Endothelial cell of umbilical vein (primary cell): ENCODE results near the gene ENDOG. TPM values are rescaled to one million over a fixed set of nuclear protein-coding genes. Genes with fewer than 3 reads are reported as not detected.

ENCODE experiments used
- BruUV-seq: library from RNA; stranded (reverse); fragments of 400-500 nt; replicated peaks from 2 replicates; lab custom pipeline; 2021; lab: Mats Ljungman, UMichigan
- CTCF ChIA-PET: fragments of 300-600, 350-600 bp; sonication (Branson Sonifier 250); formaldehyde crosslinking; loops from one replicate; lab custom pipeline; 2021; ENCODE audit warnings: antibody characterized with exemption, inconsistent platforms; lab: Charles Lee
- POLR2A ChIA-PET: fragments of 300-600, 350-600 bp; sonication (Branson Sonifier 250); formaldehyde crosslinking; loops from one replicate; lab custom pipeline; 2021; ENCODE audit warnings: antibody characterized with exemption, inconsistent platforms; lab: Charles Lee
- DNase-seq: peaks from one replicate; pipeline ENCODE4 v3.0.0-alpha.2; 2011; ENCODE audit warnings: low read depth, low spot score
- FAIRE-seq: peaks from 2 replicates; lab custom pipeline; 2011; peaks lifted over from hg19 to GRCh38; lab: Jason Lieb, UNC
- H2AFZ ChIP-seq: 2 replicates; pipeline ENCODE4 v1.6.0; 2012; ENCODE audit warnings: low read depth, low read length, control low read depth, inconsistent platforms
- H3K27ac ChIP-seq: 2 replicates; pipeline ENCODE4 v1.5.1; 2011; ENCODE audit warnings: low read depth, mild to moderate bottlenecking, control low read depth, low read length, moderate library complexity; ENCODE audit not compliant: insufficient read depth
- H3K27me3 ChIP-seq, 2 experiments: 2 replicates each; pipeline versions ENCODE4 v1.6.0 to v1.6.1; 2011; ENCODE audit warnings: low read length in 2 of 2, mixed read lengths in 1 of 2; ENCODE audit not compliant: control insufficient read depth in 2 of 2, insufficient read depth in 2 of 2
- H3K36me3 ChIP-seq, 2 experiments: 2 replicates in 1 of 2; 3 replicates in 1 of 2; pipeline ENCODE4 v1.5.1; 2011; ENCODE audit warnings: low read length in 2 of 2, mild to moderate bottlenecking in 1 of 2, moderate library complexity in 1 of 2; ENCODE audit not compliant: control insufficient read depth in 2 of 2, insufficient read depth in 2 of 2; ENCODE audit errors: extremely low read depth in 1 of 2
- H3K4me1 ChIP-seq: 3 replicates; pipeline ENCODE4 v1.5.1; 2011; ENCODE audit warnings: mild to moderate bottlenecking, low read length; ENCODE audit not compliant: control insufficient read depth, insufficient read depth; ENCODE audit errors: extremely low read depth
- H3K4me2 ChIP-seq: 2 replicates; pipeline ENCODE4 v1.6.1; 2011; ENCODE audit warnings: low read length, control low read depth, mixed read lengths; ENCODE audit not compliant: insufficient read depth
- H3K4me3 ChIP-seq, 3 experiments: fragments of 200-600 bp in 1 of 3; sonication (generic), shearing (Covaris generic) in 1 of 3; replicated peaks in 1 of 3; 2 replicates each; pipeline ENCODE4 v1.5.1; 2011 to 2016; ENCODE audit warnings: control low read depth in 3 of 3, low read length in 3 of 3, mild to moderate bottlenecking in 2 of 3, inconsistent platforms in 1 of 3, low read depth in 1 of 3, moderate library complexity in 1 of 3; ENCODE audit not compliant: insufficient read depth in 1 of 3
- H3K79me2 ChIP-seq: 2 replicates; pipeline ENCODE4 v1.6.0; 2012; ENCODE audit warnings: low read length, inconsistent platforms; ENCODE audit not compliant: control insufficient read depth, insufficient read depth
- H3K9ac ChIP-seq: replicated peaks from 2 replicates; pipeline ENCODE3; 2011; ENCODE audit warnings: low read length, control low read depth; ENCODE audit not compliant: insufficient read depth; ENCODE audit errors: extremely low read depth
- H3K9me1 ChIP-seq: replicated peaks from 3 replicates; pipeline ENCODE4 v1.6.0; 2011; ENCODE audit warnings: mild to moderate bottlenecking, low read length; ENCODE audit not compliant: control insufficient read depth, insufficient read depth; ENCODE audit errors: extremely low read depth
- H3K9me3 ChIP-seq: replicated peaks from 2 replicates; pipeline ENCODE4 v1.5.1; 2012; ENCODE audit warnings: low read length, inconsistent platforms; ENCODE audit not compliant: control insufficient read depth, insufficient read depth
- H4K20me1 ChIP-seq: replicated peaks from 2 replicates; pipeline ENCODE3; 2011; ENCODE audit warnings: mild to moderate bottlenecking, low read length; ENCODE audit not compliant: control insufficient read depth, insufficient read depth; ENCODE audit errors: extremely low read depth
- EZH2 ChIP-seq: IDR thresholded peaks from 2 replicates; pipeline ENCODE4 v1.6.1; 2012; ENCODE audit warnings: borderline replicate concordance, low read depth, mild to moderate bottlenecking, moderate library complexity, low read length, inconsistent platforms; ENCODE audit not compliant: severe bottlenecking
- FOS ChIP-seq: IDR thresholded peaks from 2 replicates; pipeline ENCODE4 v1.6.1; 2011; ENCODE audit warnings: mild to moderate bottlenecking, low read length, moderate library complexity, borderline replicate concordance; ENCODE audit not compliant: insufficient read depth
- GATA2 ChIP-seq: IDR thresholded peaks from 2 replicates; pipeline ENCODE4 v1.7.0; 2011; ENCODE audit warnings: low read depth, mild to moderate bottlenecking, moderate library complexity, mixed read lengths, low read length; ENCODE audit not compliant: insufficient read length, insufficient read depth
- JUN ChIP-seq: IDR thresholded peaks from 2 replicates; pipeline ENCODE4 v1.6.1; 2011; ENCODE audit warnings: borderline replicate concordance, low read depth; ENCODE audit not compliant: insufficient read length, insufficient read depth
- MYC ChIP-seq: IDR thresholded peaks from one replicate; pipeline ENCODE4 v1.6.1; 2011; ENCODE audit warnings: mild to moderate bottlenecking, low read depth, low read length
- POLR2A ChIP-seq: IDR thresholded peaks from 2 replicates; pipeline ENCODE4 v1.6.1; 2012; ENCODE audit warnings: low read depth, mild to moderate bottlenecking, control low read depth, low read length
- POLR2AphosphoS5 ChIP-seq: IDR thresholded peaks from 2 replicates; pipeline ENCODE4 v1.6.1; 2012; ENCODE audit warnings: low read depth, mild to moderate bottlenecking, control low read depth, low read length, moderate library complexity; ENCODE audit not compliant: insufficient read depth
- dilution Hi-C: fragments of 300-500 bp; cut with MboI; formaldehyde crosslinking; loops from one replicate; pipeline ENCODE4 v1.15.0; 2019; ENCODE audit warnings: low sequenced_read_pairs; ENCODE audit not compliant: extremely low pct_ligation_motif_present
- intact Hi-C: fragments of 100-400 bp; cut with micrococcal nuclease; formaldehyde crosslinking; loops from one replicate; pipeline ENCODE4 v1.10.0; 2022
- polyA plus RNA-seq, 4 experiments: library from polyadenylated mRNA; depleted of rRNA in 3 of 4; stranded (reverse) in 3 of 4; unstranded in 1 of 4; fragments of >200 nt; gene quantifications; 2 replicates each; pipeline versions ENCODE4 v1.2.1 to v1.2.3, GENCODE V29; 2011 to 2012; ENCODE audit warnings: missing spikeins in 1 of 4
- total RNA-seq: library from RNA; stranded (reverse); gene quantifications from 2 replicates; pipeline ENCODE4 v1.2.3, GENCODE V29; 2021
- TF ChIP-seq, protein P1 (sequence below): IDR thresholded peaks from 2 replicates; pipeline ENCODE4 v1.6.1; 2011; ENCODE audit not compliant: insufficient read depth, insufficient read length
- TF ChIP-seq, protein P2 (sequence below), 2 donors: IDR thresholded peaks; 1 replicate in 1 of 2; 2 replicates in 1 of 2; pipeline ENCODE4 v1.5.1; 2011; ENCODE audit warnings: low read length in 2 of 2, mild to moderate bottlenecking in 2 of 2, moderate library complexity in 2 of 2, control low read depth in 1 of 2, inconsistent platforms in 1 of 2, low read depth in 1 of 2; ENCODE audit not compliant: insufficient read depth in 1 of 2; ENCODE audit errors: extremely low read depth in 1 of 2

ENDOG gene
- total and polyA plus RNA-seq, 2 donors (not counting 3 experiments of a cell fraction or from before 2014, with no cell fraction given): 18.0 to 21.1 TPM

DNA sequence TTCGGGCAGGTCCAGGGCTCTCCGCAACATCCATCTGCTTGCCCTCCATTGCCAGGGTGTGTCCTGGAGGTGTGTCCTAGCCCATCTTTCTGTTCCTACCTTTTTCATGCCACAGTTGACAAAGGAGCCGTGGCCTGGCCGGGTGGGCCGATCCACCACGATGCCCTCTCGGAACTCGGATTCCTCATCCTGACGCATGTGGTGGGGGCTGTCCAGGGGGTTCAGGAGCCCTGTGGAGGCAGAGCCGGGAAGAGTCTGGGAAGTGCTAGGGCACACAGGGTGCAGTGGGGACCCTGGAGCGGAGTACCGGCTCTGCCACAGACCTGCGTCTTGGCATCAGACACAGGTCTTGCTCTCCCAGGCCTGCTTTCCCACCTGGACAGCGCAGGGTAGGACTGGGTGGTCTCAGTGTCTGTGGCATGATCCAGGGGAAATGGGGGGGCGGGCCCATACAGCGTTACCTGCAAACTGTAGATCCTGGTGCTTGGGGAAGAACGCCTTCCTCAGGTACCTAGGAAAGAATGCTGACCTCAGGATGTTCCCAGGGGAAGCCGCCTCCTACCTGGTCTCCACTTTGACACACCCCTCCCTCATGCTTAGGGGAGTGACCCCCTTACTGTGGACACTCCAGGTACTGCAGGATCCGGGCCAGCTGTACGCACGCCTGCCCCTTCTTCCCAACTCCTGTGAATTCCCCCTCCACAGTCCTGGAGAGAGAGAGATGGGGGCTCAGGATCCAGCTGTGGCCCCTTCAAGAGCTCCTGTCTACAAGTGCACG lies 7.8 kb downstream of the ENDOG start:
- peaks cover 5 to 50% of the 10 kb centered on the region in 2 experiments for H3K36me3 ChIP-seq
- POLR2A ChIA-PET: no interaction called here
- H3K27ac ChIP-seq: no peak overlapping the region
- BruUV-seq: no TSS peak
- CTCF ChIA-PET: interaction anchor here (1.9 kb wide), 1 partner anchor 8 kb away, joined by 5 read pairs; the partner anchor contains the start of gene ENDOG
- intact Hi-C loops: no loop called here
- H2AFZ ChIP-seq: no peak overlapping the region
- no peak for FAIRE-seq
- H3K9me3 ChIP-seq: no peaks in the 10 kb centered on the region
- dilution Hi-C loops: no loop called here
- TF ChIP-seq MYC (no peak), EZH2 (no peak), JUN (no peak), GATA2 (no peak), POLR2A (no peak), POLR2AphosphoS5 (no peak), FOS (no peak)
- TF ChIP-seq, protein P1, sequence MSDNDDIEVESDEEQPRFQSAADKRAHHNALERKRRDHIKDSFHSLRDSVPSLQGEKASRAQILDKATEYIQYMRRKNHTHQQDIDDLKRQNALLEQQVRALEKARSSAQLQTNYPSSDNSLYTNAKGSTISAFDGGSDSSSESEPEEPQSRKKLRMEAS: no peak
- TF ChIP-seq, protein P2, sequence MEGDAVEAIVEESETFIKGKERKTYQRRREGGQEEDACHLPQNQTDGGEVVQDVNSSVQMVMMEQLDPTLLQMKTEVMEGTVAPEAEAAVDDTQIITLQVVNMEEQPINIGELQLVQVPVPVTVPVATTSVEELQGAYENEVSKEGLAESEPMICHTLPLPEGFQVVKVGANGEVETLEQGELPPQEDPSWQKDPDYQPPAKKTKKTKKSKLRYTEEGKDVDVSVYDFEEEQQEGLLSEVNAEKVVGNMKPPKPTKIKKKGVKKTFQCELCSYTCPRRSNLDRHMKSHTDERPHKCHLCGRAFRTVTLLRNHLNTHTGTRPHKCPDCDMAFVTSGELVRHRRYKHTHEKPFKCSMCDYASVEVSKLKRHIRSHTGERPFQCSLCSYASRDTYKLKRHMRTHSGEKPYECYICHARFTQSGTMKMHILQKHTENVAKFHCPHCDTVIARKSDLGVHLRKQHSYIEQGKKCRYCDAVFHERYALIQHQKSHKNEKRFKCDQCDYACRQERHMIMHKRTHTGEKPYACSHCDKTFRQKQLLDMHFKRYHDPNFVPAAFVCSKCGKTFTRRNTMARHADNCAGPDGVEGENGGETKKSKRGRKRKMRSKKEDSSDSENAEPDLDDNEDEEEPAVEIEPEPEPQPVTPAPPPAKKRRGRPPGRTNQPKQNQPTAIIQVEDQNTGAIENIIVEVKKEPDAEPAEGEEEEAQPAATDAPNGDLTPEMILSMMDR (IDR thresholded peaks at IDR 0.05; ENCODE audit: extremely low read depth in 1 of 2, insufficient read depth in 1 of 2, low read depth in 1 of 2, low read length in 2 of 2): no peak
- H4K20me1 ChIP-seq: no peaks in the 10 kb centered on the region
- H3K4me1 ChIP-seq: peaks cover 5% of the 10 kb centered on the region
- H3K4me3 ChIP-seq: no peak overlapping the region
- no peak overlapping the region for H3K9ac ChIP-seq
- DNase-seq: no peak
- H3K27me3 ChIP-seq: no peaks in the 10 kb centered on the region
- H3K79me2 ChIP-seq: peaks cover 10% of the 10 kb centered on the region
- H3K4me2 ChIP-seq: no peak overlapping the region
- H3K9me1 ChIP-seq: no peaks in the 10 kb centered on the region
